ENCODE measurements around the gene SIX3. TPM values are rescaled to one million over a fixed set of nuclear protein-coding genes. Genes with fewer than 3 reads are reported as not detected.

Gene SIX3
- total RNA-seq, 8 experiments from 2014 or later: 0.08 to 0.47 (median 0.22) TPM; not detected in 4

DNA sequence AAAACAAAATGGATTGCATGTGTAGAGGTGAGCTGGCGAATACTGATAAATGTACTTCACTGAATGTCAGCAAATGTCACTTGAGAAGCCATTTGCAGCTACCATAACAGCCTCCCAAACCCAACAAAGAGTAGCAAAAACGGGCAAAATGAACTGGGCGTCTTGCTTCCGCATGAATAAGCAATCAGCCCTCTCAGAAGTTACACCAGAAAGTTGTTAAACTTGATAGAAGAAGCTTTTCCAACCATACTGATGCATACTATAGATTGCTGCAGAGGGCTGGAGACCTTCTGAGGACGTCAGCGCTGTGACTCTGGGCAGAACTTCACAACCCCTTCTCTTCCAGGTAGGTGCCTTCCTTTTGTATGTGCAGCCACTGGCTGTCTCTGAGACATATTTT, 18.7 kb upstream of the SIX3 start:
- in situ Hi-C loops (cut with MboI; ENCODE audit: low pct_unique_long_range_greater_than_20kb in 2 of 9, low sequenced_read_pairs in 9 of 9, unreplicated experiment in 9 of 9): no loop called here
- H3K4me3 ChIP-seq: no peak overlapping the region
- 40 to 76% (median 62%) methylated on average over 1 to 6 of the region's 6 CpGs; no CpG with 5 or more reads in 4 of the 10 experiments for WGBS, 10 experiments
- ATAC-seq (replicated peaks in 6 of 8): no peak
- H3K4me1 ChIP-seq (replicated peaks in 1 of 2): no peaks in the 10 kb centered on the region
- no peak overlapping the region for H3K27ac ChIP-seq

DNA sequence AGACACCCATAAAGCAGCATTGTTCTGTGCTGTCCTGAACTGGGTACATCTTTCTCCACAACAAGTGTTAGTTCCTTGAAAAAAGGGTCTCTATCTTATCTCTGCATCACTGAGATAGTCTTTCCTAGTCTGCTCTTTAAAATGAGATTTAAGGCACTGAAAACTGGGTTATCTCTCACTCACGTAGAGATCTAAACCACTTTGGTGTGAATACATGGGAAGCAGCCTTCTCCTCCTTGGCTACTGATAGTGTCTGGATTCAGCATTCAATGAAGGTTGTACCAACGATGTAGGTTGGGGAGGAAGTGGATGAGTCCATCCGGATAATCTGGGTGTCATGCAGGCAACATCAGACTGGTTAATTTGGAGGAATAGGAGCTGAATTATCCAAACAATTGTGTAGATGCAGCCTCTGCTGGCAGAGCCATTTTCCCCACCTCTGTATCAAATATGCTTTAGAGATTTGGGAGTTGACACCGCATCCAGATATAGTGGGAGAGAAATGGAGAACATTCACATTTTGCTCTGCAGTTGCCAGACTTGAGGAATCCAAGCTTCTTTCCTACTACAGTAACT, 15.9 kb upstream of the SIX3 start:
- Histone ChIP-seq H3K4me1 (replicated peaks in 1 of 2) (peaks cover 0 to 6% of the 10 kb centered on the region in 2 donors), H3K4me3 (no peak overlapping the region), H3K27ac (no peak overlapping the region)
- in situ Hi-C loops (cut with MboI; ENCODE audit: low pct_unique_long_range_greater_than_20kb in 2 of 9, low sequenced_read_pairs in 9 of 9, unreplicated experiment in 9 of 9): loop anchor here in 1 of 9 experiments (25.0 kb wide), 1 partner anchor 438 kb away; no protein-coding TSS in a partner anchor
- WGBS, 10 experiments: 0 to 52% (median 27%) methylated on average over 1 to 4 of the region's 4 CpGs; no CpG with 5 or more reads in 3 of the 10 experiments
- ATAC-seq (replicated peaks in 6 of 8): no peak

DNA sequence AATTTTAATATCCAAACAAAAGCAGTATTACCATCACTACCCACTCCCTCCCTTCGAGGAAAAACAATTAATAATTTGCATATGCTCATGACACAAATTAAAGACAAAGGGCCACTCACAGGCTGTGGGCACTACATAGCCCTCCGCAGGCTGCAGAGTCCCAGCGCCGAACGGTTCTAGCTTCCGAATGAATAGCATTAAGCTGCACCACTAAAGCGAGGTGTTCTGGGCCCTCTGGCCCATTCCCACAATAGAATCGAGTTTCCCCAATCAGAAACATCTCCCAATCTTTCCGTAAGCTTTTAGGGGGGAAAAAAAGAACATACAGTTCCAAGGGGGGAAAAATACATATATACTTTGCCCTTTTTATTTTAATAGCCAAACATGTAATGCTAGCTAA, 14.5 kb upstream of the SIX3 start:
- WGBS, 10 experiments: 0 to 38% (median 3%) methylated on average over 1 to 9 of the region's 9 CpGs; no CpG with 5 or more reads in 1 of the 10 experiments
- in situ Hi-C loops (cut with MboI; ENCODE audit: low pct_unique_long_range_greater_than_20kb in 2 of 9, low sequenced_read_pairs in 9 of 9, unreplicated experiment in 9 of 9): loop anchor here in 1 of 9 experiments (25.0 kb wide), 1 partner anchor 440 kb away; no protein-coding TSS in a partner anchor
- H3K27ac ChIP-seq: no peak overlapping the region
- H3K4me1 ChIP-seq (replicated peaks in 1 of 2): peaks cover 0 to 6% of the 10 kb centered on the region in 2 donors
- ATAC-seq (replicated peaks in 6 of 8): no peak
- H3K4me3 ChIP-seq: no peak overlapping the region

DNA sequence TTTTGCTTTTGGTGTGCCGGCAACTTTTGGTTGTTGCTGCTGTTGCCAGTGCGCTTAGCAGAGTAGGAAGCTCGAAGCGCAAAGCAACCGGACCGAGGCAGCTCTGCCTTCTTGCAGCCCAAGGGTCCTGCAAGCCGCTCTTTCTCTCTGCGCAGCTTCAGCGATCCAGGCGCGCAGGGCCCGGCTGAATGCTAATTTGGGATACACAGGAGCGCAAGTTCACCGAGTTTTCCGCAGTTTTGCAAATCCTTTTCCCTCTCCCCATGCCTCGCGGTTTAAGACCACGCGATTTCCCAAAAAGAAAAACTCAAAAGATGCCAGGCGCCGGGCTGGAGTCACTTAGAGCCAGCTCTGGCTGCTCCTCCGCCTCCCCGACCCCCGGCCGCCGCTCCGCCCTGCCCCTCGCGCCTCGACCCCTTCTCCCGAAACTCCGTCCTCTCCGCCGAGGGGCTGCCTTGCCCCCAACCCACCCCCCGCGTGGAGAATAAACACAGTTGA, 13.5 kb upstream of the SIX3 start:
- in situ Hi-C loops (cut with MboI; ENCODE audit: low pct_unique_long_range_greater_than_20kb in 2 of 9, low sequenced_read_pairs in 9 of 9, unreplicated experiment in 9 of 9): loop anchor here in 1 of 9 experiments (25.0 kb wide), 1 partner anchor 441 kb away; no protein-coding TSS in a partner anchor
- H3K27ac ChIP-seq: no peak overlapping the region
- no peak overlapping the region for H3K4me3 ChIP-seq
- peaks cover 0 to 6% of the 10 kb centered on the region in 2 donors for H3K4me1 ChIP-seq (replicated peaks in 1 of 2)
- ATAC-seq (replicated peaks in 6 of 8): peak in 1 of 8 experiments; percentile 31
- WGBS, 10 experiments: 0 to 16% (median 1%) methylated on average over 2 to 18 of the region's 36 CpGs; no CpG with 5 or more reads in 2 of the 10 experiments

DNA sequence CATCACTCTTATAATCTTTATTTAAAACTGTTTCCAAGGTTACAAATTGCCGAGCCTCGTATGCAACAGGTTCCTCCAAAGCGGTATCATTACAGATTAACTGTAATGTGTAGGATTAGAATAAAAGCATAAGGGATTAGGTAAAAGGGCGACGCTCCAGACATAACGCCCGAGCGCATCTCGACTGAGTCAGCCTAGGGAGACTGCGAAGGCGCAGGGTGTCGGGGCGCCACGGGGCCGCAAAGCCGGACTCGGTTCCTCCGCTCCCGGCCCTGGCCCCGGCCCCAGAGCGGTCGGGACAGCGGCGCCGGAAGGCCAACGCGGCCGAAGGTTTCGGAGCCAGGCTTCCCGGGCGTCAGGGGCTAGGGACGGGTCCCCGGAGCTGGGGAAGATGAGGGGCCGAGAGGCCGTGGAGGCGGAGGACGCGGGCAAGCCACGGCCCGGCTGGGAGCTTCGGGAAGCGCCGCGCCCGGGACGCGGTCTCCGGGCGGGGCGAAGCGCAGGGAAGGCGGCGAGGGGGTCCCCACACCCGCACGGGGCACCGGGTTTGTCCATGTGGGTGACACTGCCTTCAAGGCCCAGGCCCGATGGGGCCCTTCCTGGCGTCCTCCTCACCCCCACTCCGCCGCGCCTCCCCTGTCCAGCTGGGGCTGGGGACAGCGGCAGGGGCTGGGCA, 12.9 kb upstream of the SIX3 start:
- 0 to 10% (median 1%) methylated on average over 4 to 17 of the region's 62 CpGs; no CpG with 5 or more reads in 7 of the 10 experiments for WGBS, 10 experiments
- in situ Hi-C loops (cut with MboI; ENCODE audit: low pct_unique_long_range_greater_than_20kb in 2 of 9, low sequenced_read_pairs in 9 of 9, unreplicated experiment in 9 of 9): loop anchor here in 1 of 9 experiments (25.0 kb wide), 1 partner anchor 441 kb away; no protein-coding TSS in a partner anchor
- Histone ChIP-seq H3K4me3 (no peak overlapping the region), H3K27ac (no peak overlapping the region), H3K4me1 (replicated peaks in 1 of 2) (peaks cover 0 to 6% of the 10 kb centered on the region in 2 donors)
- ATAC-seq (replicated peaks in 6 of 8): peak in 6 of 8 experiments; percentile 12 to 48 (median 36)

DNA sequence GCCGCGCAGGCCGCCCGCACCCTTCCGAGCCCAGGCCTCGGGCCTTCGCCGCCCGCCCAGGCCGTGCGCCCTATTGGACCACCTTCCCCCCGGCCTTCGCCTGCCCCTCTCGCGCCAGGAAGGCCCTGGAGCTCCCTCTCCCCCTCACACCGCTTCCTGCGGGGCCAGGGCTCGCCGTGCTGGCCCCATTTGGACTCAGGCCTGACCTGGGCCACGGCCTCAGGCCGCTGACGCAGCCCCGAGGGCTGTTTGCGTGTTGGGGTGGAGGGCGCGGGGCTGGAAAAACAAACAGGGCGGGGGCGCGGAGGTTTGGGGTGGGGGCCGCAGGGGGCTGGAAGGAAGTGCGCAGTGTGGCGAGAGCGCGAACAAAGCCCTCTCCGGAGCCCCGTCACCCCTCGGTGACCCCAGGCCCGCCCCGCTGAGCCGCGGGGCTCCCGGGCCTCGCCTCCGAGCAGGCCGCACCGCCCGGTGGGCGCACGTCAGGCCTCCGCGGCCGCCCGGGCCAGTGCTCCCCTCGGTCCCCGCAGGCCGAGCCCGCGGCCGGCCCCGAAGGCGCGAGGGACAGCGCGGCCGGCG, 12.3 kb upstream of the SIX3 start:
- no peak overlapping the region for H3K4me3 ChIP-seq

DNA sequence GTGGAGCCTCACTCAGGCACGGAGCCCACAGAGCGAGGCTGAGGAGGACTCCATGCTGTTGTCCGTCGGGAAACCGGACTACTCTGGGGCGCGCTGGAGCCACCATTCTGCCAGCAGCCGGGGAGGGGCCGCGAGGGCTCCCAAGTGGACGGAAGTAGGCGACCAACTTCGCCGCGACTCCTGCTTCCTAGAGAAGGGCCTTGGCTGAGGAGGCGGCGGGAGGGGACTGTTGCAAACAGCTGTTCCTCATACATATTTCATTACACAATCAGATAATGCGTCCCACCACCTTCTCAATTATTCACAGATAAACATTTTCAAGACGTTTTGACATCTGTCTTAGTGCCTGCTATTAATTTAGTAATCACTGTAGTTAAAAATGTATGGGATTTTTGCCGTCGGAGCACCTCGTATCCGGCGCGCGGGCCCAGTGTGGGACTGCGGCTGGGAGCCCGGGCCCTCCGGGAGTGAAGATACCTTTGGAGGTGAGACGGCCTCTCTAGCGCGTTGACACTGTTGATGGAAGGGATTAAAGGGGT, 11.7 kb upstream of the SIX3 start:
- in situ Hi-C loops (cut with MboI; ENCODE audit: low pct_unique_long_range_greater_than_20kb in 2 of 9, low sequenced_read_pairs in 9 of 9, unreplicated experiment in 9 of 9): loop anchor here in 1 of 9 experiments (25.0 kb wide), 1 partner anchor 443 kb away; no protein-coding TSS in a partner anchor
- WGBS, 10 experiments: 0 to 48% (median 20%) methylated on average over 1 to 7 of the region's 32 CpGs; no CpG with 5 or more reads in 5 of the 10 experiments

More for the DNA sequence above, 12.3 kb upstream of the SIX3 start:
- peak in 1 of 8 experiments; percentile 19 for ATAC-seq (replicated peaks in 6 of 8)
- no CpG with 5 or more reads among the region's 66 CpGs for WGBS, 10 experiments
- Histone ChIP-seq H3K4me1 (replicated peaks in 1 of 2) (peaks cover 2 to 8% of the 10 kb centered on the region in 2 donors), H3K27ac (no peak overlapping the region)
- in situ Hi-C loops (cut with MboI; ENCODE audit: low pct_unique_long_range_greater_than_20kb in 2 of 9, low sequenced_read_pairs in 9 of 9, unreplicated experiment in 9 of 9): loop anchor here in 1 of 9 experiments (25.0 kb wide), 1 partner anchor 442 kb away; no protein-coding TSS in a partner anchor

DNA sequence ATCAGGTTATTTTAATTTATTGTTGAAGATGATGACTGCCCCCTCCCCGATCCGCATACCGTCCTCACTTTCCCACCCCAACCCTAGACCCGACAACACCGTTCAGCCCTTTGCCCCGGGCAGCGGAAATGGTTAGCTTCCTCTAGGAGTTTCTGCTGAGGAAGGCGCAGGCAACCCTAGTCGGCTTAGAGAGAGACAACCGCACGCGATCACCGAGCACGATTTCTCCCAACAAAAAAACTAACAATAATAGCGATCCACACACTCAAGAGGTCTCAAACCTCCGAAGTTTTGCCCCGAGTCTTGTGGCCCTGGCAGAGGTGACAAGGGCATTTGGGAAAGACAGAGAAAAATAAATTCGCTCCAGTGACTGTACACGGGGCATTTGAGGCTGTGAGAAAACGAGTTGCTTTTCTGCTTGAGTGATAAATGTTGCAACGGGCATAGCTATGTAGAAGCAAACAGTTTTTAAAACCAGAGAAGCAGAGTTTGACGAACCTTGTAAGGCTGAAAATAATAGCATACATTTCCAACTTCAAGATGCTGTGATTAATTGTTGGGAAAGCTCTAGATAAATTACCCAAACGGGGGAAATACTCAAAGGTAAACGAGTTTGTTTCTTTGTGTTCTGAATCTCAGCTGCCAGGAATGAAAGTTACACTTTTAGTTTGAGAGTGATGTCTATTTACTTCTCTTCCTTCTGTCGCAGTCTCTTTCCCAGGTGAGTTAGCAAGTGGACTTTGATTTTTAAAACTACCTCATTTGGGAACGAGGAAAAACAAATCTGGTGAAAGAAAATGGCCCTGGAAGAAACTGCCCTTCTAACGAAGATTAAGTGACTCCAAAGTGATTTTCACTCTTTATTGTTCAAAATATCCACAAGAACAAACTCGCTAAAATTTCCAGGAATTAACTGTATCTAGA, 11.0 kb upstream of the SIX3 start:
- in situ Hi-C loops (cut with MboI; ENCODE audit: low pct_unique_long_range_greater_than_20kb in 2 of 9, low sequenced_read_pairs in 9 of 9, unreplicated experiment in 9 of 9): loop anchor here in 1 of 9 experiments (25.0 kb wide), 1 partner anchor 443 kb away; no protein-coding TSS in a partner anchor
- Histone ChIP-seq H3K4me3 (no peak overlapping the region), H3K27ac (no peak overlapping the region), H3K4me1 (replicated peaks in 1 of 2) (peaks cover 4 to 19% of the 10 kb centered on the region in 2 donors)
- WGBS, 10 experiments: 0 to 83% (median 8%) methylated on average over 4 to 20 of the region's 28 CpGs; no CpG with 5 or more reads in 1 of the 10 experiments
- no peak for ATAC-seq (replicated peaks in 6 of 8)

More for the DNA sequence above, 11.7 kb upstream of the SIX3 start:
- Histone ChIP-seq H3K27ac (no peak overlapping the region), H3K4me1 (replicated peaks in 1 of 2) (peaks cover 4 to 11% of the 10 kb centered on the region in 2 donors), H3K4me3 (no peak overlapping the region)
- no peak for ATAC-seq (replicated peaks in 6 of 8)

DNA sequence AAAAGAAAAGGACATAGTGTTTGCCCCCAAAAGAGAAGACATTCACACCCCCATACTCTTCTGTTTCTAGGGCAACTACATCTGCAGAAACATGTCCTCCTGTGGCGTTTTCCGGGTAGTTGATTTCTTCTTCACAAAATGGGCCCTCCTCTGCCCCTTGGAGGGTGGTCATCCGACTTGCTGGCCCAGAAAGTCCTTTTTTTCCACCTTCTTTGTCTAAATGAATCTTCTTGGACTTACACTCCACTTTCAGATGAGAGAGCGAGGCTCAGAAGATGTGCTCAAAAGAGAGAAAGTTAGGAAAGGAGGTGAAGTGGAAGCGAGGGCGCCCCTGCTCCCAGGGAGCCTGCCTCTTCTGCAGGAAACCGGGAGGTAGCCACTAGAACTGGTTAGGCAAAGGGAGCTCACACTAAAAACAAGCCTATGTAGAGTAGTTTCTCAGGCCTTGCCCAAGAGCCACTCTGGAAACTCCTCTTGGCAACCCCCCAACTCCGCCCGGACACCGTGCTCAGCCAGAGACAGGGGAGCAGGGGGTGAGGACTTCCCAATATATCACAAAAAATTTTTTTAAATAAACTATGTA, 10.2 kb upstream of the SIX3 start:
- Histone ChIP-seq H3K4me1 (replicated peaks in 1 of 2) (peaks cover 4 to 20% of the 10 kb centered on the region in 2 donors), H3K4me3 (no peak overlapping the region), H3K27ac (no peak overlapping the region)
- ATAC-seq (replicated peaks in 6 of 8): peak in 2 of 8 experiments; percentile 6 to 8
- WGBS, 10 experiments: 24 to 100% (median 53%) methylated on average over 1 to 9 of the region's 10 CpGs; no CpG with 5 or more reads in 2 of the 10 experiments
- in situ Hi-C loops (cut with MboI; ENCODE audit: low pct_unique_long_range_greater_than_20kb in 2 of 9, low sequenced_read_pairs in 9 of 9, unreplicated experiment in 9 of 9): loop anchor here in 1 of 9 experiments (25.0 kb wide), 1 partner anchor 444 kb away; no protein-coding TSS in a partner anchor

DNA sequence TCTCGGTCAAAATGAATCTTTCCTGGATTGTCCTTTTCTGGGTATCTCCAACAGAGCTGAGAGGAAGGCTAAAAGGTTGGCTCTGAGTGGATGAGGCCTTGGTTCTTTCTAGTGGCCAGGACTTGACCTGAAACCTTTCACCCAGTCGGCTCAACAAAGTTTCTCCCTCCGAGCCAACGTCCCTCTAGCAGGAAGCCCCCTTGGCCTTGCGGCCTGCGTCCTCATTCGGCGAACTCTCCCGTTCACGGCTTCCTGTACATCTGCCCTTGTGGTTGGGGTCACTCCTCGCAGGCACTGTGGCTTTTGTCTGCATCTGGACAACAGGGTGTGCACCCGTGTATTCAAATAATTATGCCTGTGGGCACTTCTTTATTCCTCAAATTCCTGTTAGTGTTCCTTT, 9.4 kb upstream of the SIX3 start:
- in situ Hi-C loops (cut with MboI; ENCODE audit: low pct_unique_long_range_greater_than_20kb in 2 of 9, low sequenced_read_pairs in 9 of 9, unreplicated experiment in 9 of 9): loop anchor here in 1 of 9 experiments (25.0 kb wide), 1 partner anchor 445 kb away; no protein-coding TSS in a partner anchor
- 0 to 43% (median 17%) methylated on average over 1 to 10 of the region's 12 CpGs; no CpG with 5 or more reads in 2 of the 10 experiments for WGBS, 10 experiments
- no peak overlapping the region for H3K4me3 ChIP-seq
- H3K4me1 ChIP-seq (replicated peaks in 1 of 2): peaks cover 4 to 20% of the 10 kb centered on the region in 2 donors
- H3K27ac ChIP-seq: no peak overlapping the region
- ATAC-seq (replicated peaks in 6 of 8): peak in 2 of 8 experiments; percentile 27 to 40
